Type B pancreatic cell (in vitro differentiated cells): ENCODE results near the gene DNMT1. TPM values are rescaled to one million over a fixed set of nuclear protein-coding genes. Genes with fewer than 3 reads are reported as not detected.

Experiments
- DNase-seq: peaks from one replicate; pipeline ENCODE4 v3.0.0; 2021; ENCODE audit warnings: mixed read lengths; ENCODE audit not compliant: unreplicated experiment; ENCODE audit errors: extremely low spot score
- H3K27ac Mint-ChIP-seq: 2 replicates; pipeline ENCODE4 v1.8.0; 2021; ENCODE audit warnings: mild to moderate bottlenecking, mixed read lengths
- H3K27me3 Mint-ChIP-seq: 2 replicates; pipeline ENCODE4 v1.8.0; 2021; ENCODE audit warnings: mixed read lengths
- H3K36me3 Mint-ChIP-seq: 2 replicates; pipeline ENCODE4 v1.8.0; 2021; ENCODE audit warnings: mixed read lengths
- H3K4me1 Mint-ChIP-seq: one replicate; pipeline ENCODE4 v1.8.0; 2021; ENCODE audit warnings: mixed read lengths; ENCODE audit not compliant: unreplicated experiment
- H3K4me3 Mint-ChIP-seq: 2 replicates; pipeline ENCODE4 v1.8.0; 2021; ENCODE audit warnings: mild to moderate bottlenecking, mixed read lengths
- H3K9me3 Mint-ChIP-seq: 2 replicates; pipeline ENCODE4 v1.8.0; 2021; ENCODE audit warnings: mixed read lengths
- total RNA-seq: library from RNA; stranded (reverse); gene quantifications from 2 replicates; pipeline ENCODE4 v1.2.1, GENCODE V29; 2021; ENCODE audit warnings: low replicate concordance
- TF ChIP-seq, protein P1 (sequence below): fragments of 200-600 bp; sonication (generic); conservative IDR thresholded peaks from 2 replicates; pipeline ENCODE4 v1.5.0; 2021; ENCODE audit warnings: antibody characterized with exemption, mild to moderate bottlenecking

DNMT1 gene
- total RNA-seq, 1 donor from 2014 or later = 167 TPM

DNA sequence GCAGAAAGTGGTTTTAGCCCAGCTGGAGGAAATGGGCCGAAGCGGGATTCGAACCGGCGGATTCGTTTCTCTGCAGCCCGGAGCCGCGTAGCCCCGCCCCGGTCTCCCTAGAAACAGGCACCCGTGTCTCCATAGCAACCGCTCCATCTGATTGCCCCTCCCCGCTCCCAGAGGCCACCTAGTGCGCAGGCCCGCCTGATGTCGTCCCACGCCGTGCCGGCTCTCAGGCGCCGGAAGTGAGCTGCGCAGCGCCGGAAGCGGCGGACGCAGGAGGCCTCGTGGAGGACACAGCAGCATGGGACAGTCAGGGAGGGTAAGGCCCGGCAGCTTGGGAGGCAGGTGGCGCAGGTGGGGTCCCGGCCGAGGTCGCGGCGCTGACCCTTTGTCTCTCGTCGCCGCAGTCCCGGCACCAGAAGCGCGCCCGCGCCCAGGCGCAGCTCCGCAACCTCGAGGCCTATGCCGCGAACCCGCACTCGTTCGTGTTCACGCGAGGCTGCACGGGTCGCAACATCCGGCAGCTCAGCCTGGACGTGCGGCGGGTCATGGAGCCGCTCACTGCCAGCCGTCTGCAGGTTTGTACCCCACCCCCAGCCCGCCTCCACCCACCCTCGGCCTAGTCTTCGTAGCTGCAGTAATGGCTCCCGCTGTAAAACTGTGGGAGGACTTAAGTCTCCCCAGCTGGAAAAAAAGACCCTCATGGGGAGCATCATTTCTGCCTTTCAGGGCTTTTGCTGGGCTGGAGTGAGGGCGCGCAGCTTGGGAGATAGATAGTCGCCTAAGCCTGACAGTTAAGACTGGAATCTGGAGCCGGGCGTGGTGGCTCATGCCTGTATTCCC is 88.4 kb downstream of the DNMT1 start, which contains the start of gene PPAN:
Gene PPAN, plus strand, starts transcription at position 263 of the 837 bp plus-strand sequence. Its CDS starts 33 bp downstream, at position 296.
- peak; percentile 98 for DNase-seq
- H3K36me3 Mint-ChIP-seq = no peaks in the 10 kb centered on the region
- no peaks in the 10 kb centered on the region for H3K9me3 Mint-ChIP-seq
- H3K27ac Mint-ChIP-seq = peak within 1 kb of the TSS; percentile 80
- TF ChIP-seq, protein P1, sequence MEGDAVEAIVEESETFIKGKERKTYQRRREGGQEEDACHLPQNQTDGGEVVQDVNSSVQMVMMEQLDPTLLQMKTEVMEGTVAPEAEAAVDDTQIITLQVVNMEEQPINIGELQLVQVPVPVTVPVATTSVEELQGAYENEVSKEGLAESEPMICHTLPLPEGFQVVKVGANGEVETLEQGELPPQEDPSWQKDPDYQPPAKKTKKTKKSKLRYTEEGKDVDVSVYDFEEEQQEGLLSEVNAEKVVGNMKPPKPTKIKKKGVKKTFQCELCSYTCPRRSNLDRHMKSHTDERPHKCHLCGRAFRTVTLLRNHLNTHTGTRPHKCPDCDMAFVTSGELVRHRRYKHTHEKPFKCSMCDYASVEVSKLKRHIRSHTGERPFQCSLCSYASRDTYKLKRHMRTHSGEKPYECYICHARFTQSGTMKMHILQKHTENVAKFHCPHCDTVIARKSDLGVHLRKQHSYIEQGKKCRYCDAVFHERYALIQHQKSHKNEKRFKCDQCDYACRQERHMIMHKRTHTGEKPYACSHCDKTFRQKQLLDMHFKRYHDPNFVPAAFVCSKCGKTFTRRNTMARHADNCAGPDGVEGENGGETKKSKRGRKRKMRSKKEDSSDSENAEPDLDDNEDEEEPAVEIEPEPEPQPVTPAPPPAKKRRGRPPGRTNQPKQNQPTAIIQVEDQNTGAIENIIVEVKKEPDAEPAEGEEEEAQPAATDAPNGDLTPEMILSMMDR = no peak
- peaks cover 11% of the 10 kb centered on the region for H3K4me1 Mint-ChIP-seq
- peak within 1 kb of the TSS; percentile 90 for H3K4me3 Mint-ChIP-seq
- H3K27me3 Mint-ChIP-seq = no peaks in the 10 kb centered on the region

DNA sequence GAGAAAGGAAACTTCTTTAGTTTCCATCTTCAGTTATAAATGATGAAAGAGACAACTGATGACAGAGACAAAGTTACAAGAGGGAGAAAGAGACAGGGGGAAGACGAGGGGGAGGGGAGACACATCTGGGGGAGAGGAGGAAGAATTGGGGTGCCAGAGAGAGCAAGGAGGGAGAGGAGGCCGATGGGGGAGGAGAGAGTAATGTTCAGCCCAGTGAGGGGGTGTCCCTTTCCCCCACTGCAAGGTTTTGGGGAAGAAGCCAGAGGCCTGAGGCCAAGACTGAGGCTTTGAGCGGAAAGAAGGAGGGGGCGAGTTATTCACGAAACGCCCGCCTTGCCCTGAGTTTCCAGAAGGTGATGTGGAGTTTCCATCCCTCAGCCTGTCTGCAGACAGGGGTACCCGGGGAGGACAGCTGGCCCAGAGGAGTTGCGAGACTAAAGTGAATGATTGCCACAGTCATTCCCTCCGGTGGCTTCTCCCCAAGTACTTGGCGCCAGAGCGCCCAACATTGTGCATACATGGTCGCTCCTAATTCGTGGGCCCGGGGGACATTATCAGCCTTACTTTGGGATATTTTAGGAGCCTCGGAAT is 89.1 kb downstream of the DNMT1 start:
- Mint-ChIP-seq H3K4me1 (peaks cover 11% of the 10 kb centered on the region), H3K36me3 (no peaks in the 10 kb centered on the region), H3K9me3 (no peaks in the 10 kb centered on the region), H3K27me3 (no peaks in the 10 kb centered on the region), H3K4me3 (peak overlapping the region; percentile 90), H3K27ac (peak overlapping the region; percentile 80)
- TF ChIP-seq, protein P1 = no peak
- DNase-seq = no peak

DNA sequence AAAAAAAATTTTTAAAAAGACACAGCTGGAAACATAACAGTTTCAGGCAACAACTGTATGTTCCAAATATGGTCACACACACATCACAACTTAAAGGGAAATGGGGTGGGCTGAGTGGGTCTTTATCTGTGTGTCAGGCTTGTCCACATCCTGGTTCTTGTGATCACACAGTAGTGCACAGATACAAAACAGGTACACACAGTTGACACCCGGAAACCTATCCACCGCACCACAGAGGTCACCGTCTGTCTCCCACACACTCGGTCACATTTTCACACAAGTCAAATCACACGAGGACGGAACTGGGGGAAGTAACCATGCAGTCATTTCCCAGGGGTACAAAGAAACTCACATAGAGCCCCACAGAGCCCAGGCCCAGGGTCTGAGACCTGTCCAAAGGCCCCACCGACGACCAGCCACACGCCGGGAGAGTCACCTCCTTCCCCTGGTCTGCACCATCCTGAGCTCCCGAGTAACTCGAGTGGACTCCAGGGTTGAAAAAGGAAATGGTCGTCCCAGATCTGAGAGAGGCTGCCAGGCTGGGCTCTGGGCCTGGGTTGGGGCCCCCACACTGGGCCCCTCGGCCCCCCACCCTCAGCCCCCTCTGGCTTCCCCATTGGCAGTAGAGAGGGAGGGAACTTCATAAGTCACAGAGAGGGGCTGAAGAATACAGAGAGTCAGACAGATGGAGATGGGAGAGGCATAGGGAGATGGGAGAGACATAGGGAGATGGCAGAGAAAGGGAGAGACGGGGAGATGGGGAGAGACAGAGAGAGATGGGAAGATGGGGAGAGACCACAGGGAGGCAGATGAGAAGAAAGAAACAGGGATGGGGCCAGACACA is 89.9 kb downstream of the DNMT1 start:
- DNase-seq = no peak
- H3K27me3 Mint-ChIP-seq = no peaks in the 10 kb centered on the region
- H3K4me3 Mint-ChIP-seq = peak overlapping the region; percentile 90
- H3K4me1 Mint-ChIP-seq = peaks cover 11% of the 10 kb centered on the region
- H3K27ac Mint-ChIP-seq = no peak overlapping the region
- H3K36me3 Mint-ChIP-seq = no peaks in the 10 kb centered on the region
- TF ChIP-seq, protein P1 = no peak
- H3K9me3 Mint-ChIP-seq = no peaks in the 10 kb centered on the region

DNA sequence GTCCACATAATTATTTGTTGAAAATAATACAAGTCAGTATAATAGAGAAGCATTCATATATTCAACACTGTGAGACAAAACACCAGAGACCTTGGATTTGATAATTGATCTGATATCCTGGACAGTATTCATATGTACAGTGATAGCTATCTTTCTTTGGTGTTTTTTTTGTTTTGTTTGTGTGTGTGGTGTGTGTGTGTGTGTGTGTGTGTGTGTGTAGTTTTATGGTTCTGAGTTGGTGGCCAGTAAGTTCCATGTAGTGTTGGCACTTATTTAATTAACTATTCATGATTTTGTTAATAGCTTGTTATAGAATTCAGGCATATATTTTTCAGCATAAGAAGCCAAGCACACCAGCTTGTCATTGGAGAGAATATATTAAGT is 90.6 kb downstream of the DNMT1 start:
- H3K4me3 Mint-ChIP-seq = no peak overlapping the region
- no peaks in the 10 kb centered on the region for H3K9me3 Mint-ChIP-seq
- H3K4me1 Mint-ChIP-seq = peaks cover 11% of the 10 kb centered on the region

DNA sequence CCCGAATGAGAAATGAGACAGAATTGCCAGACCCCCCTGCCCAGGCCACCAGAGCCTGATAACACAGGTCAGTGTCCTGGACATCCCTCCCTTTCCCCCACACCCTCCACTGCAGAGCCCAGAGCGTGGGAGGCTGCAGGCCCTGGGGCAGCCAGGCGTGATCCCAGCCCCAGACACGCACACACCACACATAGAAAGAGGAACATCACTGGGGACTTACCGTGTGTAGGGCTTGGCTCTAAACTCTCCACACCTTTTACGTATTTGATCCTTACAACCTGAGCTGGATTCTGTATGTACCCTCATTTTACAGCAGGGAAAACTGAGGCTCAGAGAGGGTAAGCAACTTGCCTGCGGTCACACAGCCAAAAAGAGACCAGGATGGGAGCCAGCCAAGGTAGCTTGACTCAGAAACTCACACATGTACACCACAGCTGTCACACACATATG is 91.9 kb downstream of the DNMT1 start:
- Mint-ChIP-seq H3K4me1 (peaks cover 15% of the 10 kb centered on the region), H3K9me3 (no peaks in the 10 kb centered on the region), H3K36me3 (no peaks in the 10 kb centered on the region)

More for the DNA sequence above, 90.6 kb downstream of the DNMT1 start:
- TF ChIP-seq, protein P1 = no peak
- no peaks in the 10 kb centered on the region for H3K36me3 Mint-ChIP-seq
- H3K27ac Mint-ChIP-seq = no peak overlapping the region
- no peak for DNase-seq
- H3K27me3 Mint-ChIP-seq = peaks cover 4% of the 10 kb centered on the region

More for the DNA sequence above, 91.9 kb downstream of the DNMT1 start:
- DNase-seq = no peak
- TF ChIP-seq, protein P1 = no peak
- peaks cover 8% of the 10 kb centered on the region for H3K27me3 Mint-ChIP-seq
- no peak overlapping the region for H3K27ac Mint-ChIP-seq
- no peak overlapping the region for H3K4me3 Mint-ChIP-seq
